Measurements from ENCODE around the gene RPS25.

GRCh38 chr11:119041821-119042514 is 23.8 kb upstream of the RPS25 start:
- no peak for TF ChIP-seq SIN3A (IDR thresholded peaks at IDR 0.05; ENCODE audit: borderline replicate concordance, insufficient read depth, low read depth, low read length)
- no peak for TF ChIP-seq POLR2AphosphoS5 (IDR thresholded peaks at IDR 0.05; ENCODE audit: low read depth, low read length)

Data from Panc1 (cell line).